ENCODE data around the gene ETFB.
A peak's percentile ranks its signal among the peaks of the same experiment; 100 is the strongest.

The ETFB gene

DNA sequence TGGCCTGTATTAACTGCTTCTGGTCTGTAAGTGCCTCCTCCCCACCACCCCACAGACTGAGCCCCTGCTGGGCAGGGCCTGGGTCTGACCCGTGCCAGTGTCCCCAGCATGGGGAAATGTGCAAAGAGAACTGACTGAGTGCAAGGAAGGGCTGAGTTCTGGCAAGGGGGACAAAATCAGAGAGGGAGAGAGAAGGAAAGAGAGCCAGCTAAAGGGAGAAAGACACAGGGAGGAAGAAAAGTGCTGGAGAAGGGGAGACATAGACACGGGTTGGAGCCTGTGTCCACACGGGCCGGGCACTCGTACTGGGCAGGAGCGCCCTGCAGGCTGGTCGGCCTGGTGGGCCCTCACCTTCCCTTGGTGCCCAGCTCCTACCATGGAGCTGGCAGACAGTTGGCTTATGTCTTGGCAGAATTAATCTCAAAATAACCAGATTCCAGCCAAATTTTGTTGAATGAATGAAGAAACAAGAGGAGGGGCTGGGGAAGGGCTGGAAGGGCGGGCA, 5.0 kb upstream of the ETFB start:
- Histone ChIP-seq H3K27me3 (ENCODE audit: insufficient read depth, low read depth, severe bottlenecking) (no peaks in the 10 kb centered on the region), H3K4me3 (ENCODE audit: low read depth, low read length) (no peak overlapping the region), H3K36me3 (no peaks in the 10 kb centered on the region), H3K27ac (no peak overlapping the region), H3K9me3 (ENCODE audit: severe bottlenecking) (no peaks in the 10 kb centered on the region)
- no peak for TF ChIP-seq CTCF (IDR thresholded peaks at IDR 0.05; ENCODE audit: low read depth, low read length)
- DNase-seq, result no peak

GRCh38 chr19:51370230-51370629, 4.0 kb upstream of the ETFB start:
- Histone ChIP-seq H3K27me3 (ENCODE audit: insufficient read depth, low read depth, severe bottlenecking) (no peaks in the 10 kb centered on the region), H3K36me3 (no peaks in the 10 kb centered on the region), H3K9me3 (ENCODE audit: severe bottlenecking) (no peaks in the 10 kb centered on the region), H3K4me3 (ENCODE audit: low read depth, low read length) (no peak overlapping the region), H3K27ac (no peak overlapping the region)
- TF ChIP-seq CTCF (IDR thresholded peaks at IDR 0.05; ENCODE audit: low read depth, low read length), result no peak
- DNase-seq, result no peak

GRCh38 chr19:51368366-51369282, 2.4 kb upstream of the ETFB start, which contains the start of gene CLDND2:
Gene CLDND2, minus strand, starts transcription at chr19:51369003. Its CDS starts 426 bp downstream, at chr19:51368577.
- no peak for DNase-seq
- no peak for TF ChIP-seq CTCF (IDR thresholded peaks at IDR 0.05; ENCODE audit: low read depth, low read length)
- H3K9me3 ChIP-seq (ENCODE audit: severe bottlenecking), result no peaks in the 10 kb centered on the region
- no peaks in the 10 kb centered on the region for H3K36me3 ChIP-seq
- no peaks in the 10 kb centered on the region for H3K27me3 ChIP-seq (ENCODE audit: insufficient read depth, low read depth, severe bottlenecking)
- peak within 1 kb of the TSS; percentile 64 for H3K27ac ChIP-seq
- peak within 1 kb of the TSS; percentile 60 for H3K4me3 ChIP-seq (ENCODE audit: low read depth, low read length)

DNA sequence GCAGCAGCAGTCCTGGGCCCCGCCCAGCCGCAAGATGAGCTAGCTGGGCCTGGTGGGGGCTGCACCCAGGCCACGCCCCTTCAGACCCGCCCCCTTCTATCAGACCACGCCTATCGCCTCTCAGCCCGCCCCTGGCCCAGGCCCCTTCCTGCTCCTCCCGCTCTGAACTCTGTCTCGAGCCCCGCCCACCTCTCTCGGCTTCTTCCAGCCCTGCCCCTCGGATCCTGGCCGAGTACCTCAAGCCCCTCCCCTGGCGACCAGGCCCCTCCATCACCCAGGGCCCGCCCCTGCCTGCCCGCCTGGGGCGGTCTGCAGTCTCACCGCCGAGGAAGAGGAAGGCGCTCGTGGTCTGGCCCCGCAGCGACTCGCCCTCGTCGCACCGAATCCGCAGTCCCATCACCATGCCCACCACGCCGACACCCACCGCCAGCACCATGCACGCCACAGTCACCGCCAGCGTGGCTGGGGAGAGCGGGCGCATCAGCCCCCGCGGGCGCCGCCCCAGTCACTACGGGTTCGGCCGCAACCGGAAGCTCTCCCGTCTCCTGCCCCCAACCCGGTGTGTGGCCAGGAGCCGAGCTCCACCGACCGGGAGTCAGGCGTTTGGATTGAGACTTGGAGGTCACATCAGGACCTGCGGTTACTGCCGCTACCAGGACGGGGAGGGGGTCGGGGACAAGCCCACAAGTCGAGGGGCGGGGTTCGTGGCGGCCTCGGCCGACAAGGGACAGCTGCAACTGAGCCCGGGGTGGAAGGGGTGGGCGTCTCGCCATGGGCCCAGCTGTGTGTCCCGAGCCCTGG, 1.6 kb upstream of the ETFB start:
- Histone ChIP-seq H3K27me3 (ENCODE audit: insufficient read depth, low read depth, severe bottlenecking) (no peaks in the 10 kb centered on the region), H3K27ac (peak overlapping the region; percentile 86), H3K9me3 (ENCODE audit: severe bottlenecking) (no peaks in the 10 kb centered on the region), H3K36me3 (no peaks in the 10 kb centered on the region), H3K4me3 (ENCODE audit: low read depth, low read length) (peak overlapping the region; percentile 60)
- no peak for TF ChIP-seq CTCF (IDR thresholded peaks at IDR 0.05; ENCODE audit: low read depth, low read length)
- peak; percentile 99 for DNase-seq

GRCh38 chr19:51367255-51367564, 1.0 kb upstream of the ETFB start:
- H3K27ac ChIP-seq, result peak overlapping the region; percentile 86
- no peak for DNase-seq
- H3K4me3 ChIP-seq (ENCODE audit: low read depth, low read length), result peak overlapping the region; percentile 60
- no peaks in the 10 kb centered on the region for H3K27me3 ChIP-seq (ENCODE audit: insufficient read depth, low read depth, severe bottlenecking)
- H3K9me3 ChIP-seq (ENCODE audit: severe bottlenecking), result no peaks in the 10 kb centered on the region
- no peak for TF ChIP-seq CTCF (IDR thresholded peaks at IDR 0.05; ENCODE audit: low read depth, low read length)
- no peaks in the 10 kb centered on the region for H3K36me3 ChIP-seq
